Uterus (tissue), 4 donors: Measurements from ENCODE around the gene PRR23E. TPM values are rescaled to one million over a fixed set of nuclear protein-coding genes. Genes with fewer than 3 reads are reported as not detected.

Source experiments
- DNase-seq, 2 donors: peaks; one replicate each; pipeline ENCODE4 v3.0.0-alpha.2; 2019 to 2020
- H3K27ac ChIP-seq, 2 donors: fragments of 200-600 bp; sonication (generic); 1 replicate in 1 of 2; 2 replicates in 1 of 2; pipeline ENCODE4 v1.5.1; 2016 to 2018
- H3K27me3 ChIP-seq, 2 donors: fragments of 200-600 bp; sonication (generic); one replicate each; pipeline ENCODE4 v1.5.1; 2018 to 2019; ENCODE audit warnings: control low read depth in 1 of 2
- H3K36me3 ChIP-seq, 2 donors: fragments of 200-600 bp; sonication (generic); one replicate each; pipeline ENCODE4 v1.5.1; 2019; ENCODE audit warnings: control low read depth in 1 of 2
- H3K4me1 ChIP-seq, 2 donors: fragments of 200-600 bp; sonication (generic); one replicate each; pipeline ENCODE4 v1.5.1; 2018 to 2019; ENCODE audit warnings: control low read depth in 1 of 2
- H3K4me3 ChIP-seq, 2 donors: fragments of 200-600 bp; sonication (generic); 1 replicate in 1 of 2; 2 replicates in 1 of 2; pipeline ENCODE4 v1.5.1; 2018 to 2019; ENCODE audit warnings: mild to moderate bottlenecking in 1 of 2
- H3K9me3 ChIP-seq, 2 donors: fragments of 200-600 bp; sonication (generic); one replicate each; pipeline ENCODE4 v1.5.1; 2019; ENCODE audit warnings: control low read depth in 1 of 2
- POLR2A ChIP-seq, 2 donors: fragments of 450-650 bp; IDR thresholded peaks; one replicate each; pipeline ENCODE4 v1.6.1; 2016; ENCODE audit warnings: antibody characterized with exemption in 2 of 2, mild to moderate bottlenecking in 1 of 2, moderate library complexity in 1 of 2
- intact Hi-C: fragments of 100-400 bp; cut with DNase I; formaldehyde crosslinking; loops from one replicate; pipeline ENCODE4 v1.15.1; 2023; ENCODE audit warnings: low total_unique reads
- total RNA-seq, 4 donors: library from RNA; depleted of rRNA in 3 of 4; stranded (reverse); fragments of >200 nt in 3 of 4; gene quantifications; one replicate each; pipeline versions ENCODE4 v1.1.0 to v1.2.4, GENCODE V29; 2014 to 2023
- TF ChIP-seq, protein P1 (sequence below), 4 experiments: fragments of 200-600 bp in 2 of 4; fragments of 450-650 bp in 2 of 4; sonication (generic) in 2 of 4; IDR thresholded peaks; one replicate each; pipeline ENCODE4 v1.5.1; 2016 to 2019; ENCODE audit warnings: antibody characterized with exemption in 4 of 4, mild to moderate bottlenecking in 2 of 4, moderate library complexity in 1 of 4
- donor health status: DM: yes; HTN: yes; CAD: no.

PRR23E gene
- total RNA-seq, 4 donors from 2014 or later, result not detected

DNA sequence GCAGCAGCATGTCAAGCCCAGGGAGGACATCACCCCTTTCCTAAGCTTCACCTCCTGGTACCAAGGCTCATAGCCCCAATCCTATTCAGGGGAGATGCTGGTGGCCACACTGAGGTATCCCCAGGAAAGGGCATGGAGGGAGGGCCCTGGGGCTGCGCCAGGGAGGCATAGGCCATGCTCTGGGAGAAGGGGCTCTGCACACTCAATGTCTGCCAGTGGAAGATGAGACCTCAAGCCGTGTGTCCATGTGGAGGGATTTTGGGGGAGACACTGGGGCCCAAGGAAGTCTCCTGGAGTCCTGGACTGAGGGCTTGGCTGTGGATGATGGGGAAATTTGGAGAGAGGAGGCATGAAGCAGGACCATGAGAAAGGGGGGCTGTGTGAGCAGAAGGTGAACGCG lies 21.2 kb upstream of the PRR23E start:
- Histone ChIP-seq H3K4me3 (no peak overlapping the region), H3K27me3 (no peaks in the 10 kb centered on the region), H3K4me1 (no peaks in the 10 kb centered on the region), H3K36me3 (no peaks in the 10 kb centered on the region), H3K27ac (no peak overlapping the region), H3K9me3 (no peaks in the 10 kb centered on the region)
- intact Hi-C loops, result no loop called here
- TF ChIP-seq, protein P1, sequence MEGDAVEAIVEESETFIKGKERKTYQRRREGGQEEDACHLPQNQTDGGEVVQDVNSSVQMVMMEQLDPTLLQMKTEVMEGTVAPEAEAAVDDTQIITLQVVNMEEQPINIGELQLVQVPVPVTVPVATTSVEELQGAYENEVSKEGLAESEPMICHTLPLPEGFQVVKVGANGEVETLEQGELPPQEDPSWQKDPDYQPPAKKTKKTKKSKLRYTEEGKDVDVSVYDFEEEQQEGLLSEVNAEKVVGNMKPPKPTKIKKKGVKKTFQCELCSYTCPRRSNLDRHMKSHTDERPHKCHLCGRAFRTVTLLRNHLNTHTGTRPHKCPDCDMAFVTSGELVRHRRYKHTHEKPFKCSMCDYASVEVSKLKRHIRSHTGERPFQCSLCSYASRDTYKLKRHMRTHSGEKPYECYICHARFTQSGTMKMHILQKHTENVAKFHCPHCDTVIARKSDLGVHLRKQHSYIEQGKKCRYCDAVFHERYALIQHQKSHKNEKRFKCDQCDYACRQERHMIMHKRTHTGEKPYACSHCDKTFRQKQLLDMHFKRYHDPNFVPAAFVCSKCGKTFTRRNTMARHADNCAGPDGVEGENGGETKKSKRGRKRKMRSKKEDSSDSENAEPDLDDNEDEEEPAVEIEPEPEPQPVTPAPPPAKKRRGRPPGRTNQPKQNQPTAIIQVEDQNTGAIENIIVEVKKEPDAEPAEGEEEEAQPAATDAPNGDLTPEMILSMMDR (IDR thresholded peaks at IDR 0.05), result no peak
- no peak for TF ChIP-seq POLR2A (IDR thresholded peaks at IDR 0.05)
- no peak for DNase-seq

DNA sequence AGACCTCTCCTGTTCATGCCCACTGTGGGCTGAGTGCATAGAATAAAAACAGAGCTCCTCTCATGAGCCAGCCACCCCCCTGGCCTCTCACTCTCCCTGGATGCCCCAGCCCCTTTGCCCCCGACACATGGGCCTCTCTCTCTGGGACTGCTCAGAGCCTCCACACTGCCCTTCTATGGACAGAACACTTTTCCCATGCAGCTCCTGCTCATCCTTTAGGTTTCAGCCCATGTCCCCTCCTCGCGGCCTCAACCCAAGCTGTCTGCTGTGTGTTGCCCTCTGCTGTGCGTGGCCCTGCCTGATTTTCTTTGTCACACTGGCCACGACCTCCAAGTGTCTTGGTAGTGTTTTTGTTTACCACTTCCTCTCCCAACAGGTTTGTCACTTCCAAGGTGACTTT lies 20.7 kb upstream of the PRR23E start:
- H3K27me3 ChIP-seq, result no peaks in the 10 kb centered on the region
- DNase-seq, result no peak
- intact Hi-C loops, result no loop called here

DNA sequence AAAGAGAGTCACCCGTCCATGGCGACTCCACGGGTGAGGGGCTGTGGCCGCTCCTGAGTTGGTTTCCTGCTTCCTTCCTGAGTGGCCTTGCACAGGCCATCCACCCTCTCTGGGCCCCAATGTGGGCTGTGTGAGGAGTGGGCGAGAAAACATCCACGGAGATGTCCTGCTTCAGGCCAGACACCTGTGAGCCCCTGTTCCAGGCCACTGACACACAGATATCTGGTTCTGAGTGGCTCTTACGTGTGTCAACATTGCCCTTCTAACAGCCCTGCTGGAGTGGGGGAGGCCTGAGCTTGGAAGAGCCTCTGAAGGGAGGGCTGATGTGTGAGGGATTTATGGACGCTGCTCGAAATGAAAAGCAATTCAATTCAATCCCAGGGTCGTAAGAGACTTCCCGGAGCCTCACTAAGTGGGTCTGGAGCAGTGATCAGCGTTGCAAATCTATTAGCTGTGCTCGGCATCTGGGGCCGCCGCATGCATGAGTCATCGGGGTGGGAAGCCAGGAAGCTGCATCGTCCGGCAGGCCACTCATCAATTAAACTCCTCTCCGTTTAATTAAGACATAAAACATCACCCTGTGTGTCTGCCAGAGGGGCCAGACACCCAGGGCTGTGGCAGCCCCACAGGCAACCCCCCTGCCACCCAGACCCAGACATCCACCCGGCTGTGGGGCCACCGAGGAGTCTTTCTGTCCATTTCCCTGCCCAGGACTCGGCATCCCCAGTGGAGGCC lies 20.0 kb upstream of the PRR23E start:
- Histone ChIP-seq H3K36me3 (no peaks in the 10 kb centered on the region), H3K27me3 (no peaks in the 10 kb centered on the region), H3K27ac (no peak overlapping the region), H3K9me3 (no peaks in the 10 kb centered on the region), H3K4me1 (no peaks in the 10 kb centered on the region), H3K4me3 (no peak overlapping the region)
- DNase-seq, result no peak
- intact Hi-C loops, result no loop called here
- TF ChIP-seq, protein P1 (IDR thresholded peaks at IDR 0.05), result no peak
- TF ChIP-seq POLR2A (IDR thresholded peaks at IDR 0.05), result no peak

More for the DNA sequence above, 20.7 kb upstream of the PRR23E start:
- Histone ChIP-seq H3K4me1 (no peaks in the 10 kb centered on the region), H3K36me3 (no peaks in the 10 kb centered on the region), H3K27ac (no peak overlapping the region), H3K4me3 (no peak overlapping the region), H3K9me3 (no peaks in the 10 kb centered on the region)
- TF ChIP-seq, protein P1 (IDR thresholded peaks at IDR 0.05), result no peak
- TF ChIP-seq POLR2A (IDR thresholded peaks at IDR 0.05), result no peak

DNA sequence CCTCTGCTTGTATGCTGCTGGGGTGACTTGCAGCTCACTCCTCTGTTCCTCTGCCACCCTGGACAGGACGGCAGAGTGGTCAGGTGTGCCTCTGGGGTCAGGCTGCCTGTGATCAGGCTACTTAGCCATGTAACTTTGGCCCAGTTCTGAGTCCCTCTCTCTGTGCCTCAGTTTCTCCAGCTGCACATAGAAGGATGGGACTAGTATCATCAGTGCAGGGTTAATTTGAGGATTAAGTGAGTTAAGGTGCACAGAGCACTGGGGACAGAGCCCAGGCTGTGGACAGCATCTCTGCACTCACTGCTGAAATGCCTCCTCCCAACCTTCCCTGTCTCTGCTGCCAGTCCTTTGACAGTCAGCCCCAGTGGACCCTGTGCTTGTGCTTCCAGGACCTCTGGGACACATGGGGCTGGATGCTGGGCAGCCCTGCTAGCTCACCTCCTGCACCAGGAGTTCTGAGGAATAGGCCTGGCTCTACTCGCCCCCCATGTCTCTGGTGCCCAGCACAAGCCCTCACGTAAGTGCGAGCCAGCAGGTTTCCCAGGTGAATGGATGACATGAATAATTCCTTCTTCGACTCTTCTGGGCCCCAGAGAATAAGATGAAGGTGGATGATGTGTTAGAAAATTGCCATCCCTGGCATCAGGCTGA lies 19.3 kb upstream of the PRR23E start:
- Histone ChIP-seq H3K27me3 (no peaks in the 10 kb centered on the region), H3K27ac (no peak overlapping the region), H3K9me3 (no peaks in the 10 kb centered on the region), H3K4me1 (no peaks in the 10 kb centered on the region), H3K36me3 (no peaks in the 10 kb centered on the region), H3K4me3 (no peak overlapping the region)
- no peak for DNase-seq
- no peak for TF ChIP-seq POLR2A (IDR thresholded peaks at IDR 0.05)
- TF ChIP-seq, protein P1 (IDR thresholded peaks at IDR 0.05), result no peak
- intact Hi-C loops, result no loop called here

DNA sequence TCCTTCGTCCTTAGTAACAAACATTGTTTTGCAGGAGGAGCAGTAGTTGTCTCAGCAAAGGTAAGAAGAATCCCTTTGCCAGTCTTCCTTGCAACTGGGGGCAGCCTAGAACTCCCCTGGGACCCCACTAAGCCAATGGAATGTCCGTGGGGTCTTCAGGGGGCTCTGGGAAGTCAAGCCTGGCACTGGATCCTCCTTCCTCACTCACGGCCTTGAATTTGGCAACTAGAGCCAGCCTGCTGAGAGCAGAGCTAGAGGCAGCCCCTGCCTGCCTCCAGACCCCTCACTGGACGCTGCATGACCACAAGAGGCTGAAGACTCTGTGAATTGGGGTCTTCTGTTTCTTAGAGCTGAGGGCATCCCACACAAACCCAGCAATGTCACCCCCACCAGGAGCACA lies 18.6 kb upstream of the PRR23E start:
- no peaks in the 10 kb centered on the region for H3K27me3 ChIP-seq
- no peaks in the 10 kb centered on the region for H3K36me3 ChIP-seq
- no peaks in the 10 kb centered on the region for H3K9me3 ChIP-seq
- intact Hi-C loops, result no loop called here
- DNase-seq, result no peak
- no peaks in the 10 kb centered on the region for H3K4me1 ChIP-seq
- H3K4me3 ChIP-seq, result no peak overlapping the region
- TF ChIP-seq POLR2A (IDR thresholded peaks at IDR 0.05), result no peak
- TF ChIP-seq, protein P1 (IDR thresholded peaks at IDR 0.05), result no peak
- no peak overlapping the region for H3K27ac ChIP-seq
